Hepatocyte (in vitro differentiated cells): ENCODE measurements around the gene SESN3. TPM values are rescaled to one million over a fixed set of nuclear protein-coding genes. Genes with fewer than 3 reads are reported as not detected.

ENCODE experiments used
- DNase-seq: peaks from one replicate; pipeline ENCODE4 v3.0.0-alpha.2; 2016; ENCODE audit warnings: low spot score
- H2AFZ ChIP-seq: fragments of 200-600 bp; sonication (generic); 2 replicates; pipeline ENCODE4 v1.6.0; 2016; ENCODE audit warnings: antibody characterized with exemption, mild to moderate bottlenecking
- H3K27ac ChIP-seq: fragments of 200-600 bp; sonication (generic); 2 replicates; pipeline ENCODE4 v1.5.1; 2016; ENCODE audit warnings: mild to moderate bottlenecking
- H3K27me3 ChIP-seq: fragments of 200-600 bp; sonication (generic); 2 replicates; pipeline ENCODE4 v1.6.1; 2016
- H3K36me3 ChIP-seq: fragments of 200-600 bp; sonication (generic); replicated peaks from 2 replicates; pipeline ENCODE4 v1.5.1; 2016; ENCODE audit warnings: low read depth; ENCODE audit not compliant: insufficient read depth
- H3K4me1 ChIP-seq: fragments of 200-600 bp; sonication (generic); 2 replicates; pipeline ENCODE4 v1.5.1; 2016; ENCODE audit warnings: mild to moderate bottlenecking, moderate library complexity; ENCODE audit not compliant: insufficient read depth
- H3K4me2 ChIP-seq: fragments of 200-600 bp; sonication (generic); 2 replicates; pipeline ENCODE4 v1.6.0; 2016
- H3K4me3 ChIP-seq: fragments of 200-600 bp; sonication (generic); 2 replicates; pipeline ENCODE4 v1.5.1; 2016; ENCODE audit warnings: mild to moderate bottlenecking
- H3K79me2 ChIP-seq: fragments of 200-600 bp; sonication (generic); 2 replicates; pipeline ENCODE4 v1.6.0; 2017; ENCODE audit warnings: mild to moderate bottlenecking
- H3K9me2 ChIP-seq: fragments of 200-600 bp; sonication (generic); replicated peaks from 2 replicates; pipeline ENCODE4 v1.6.0; 2017; ENCODE audit warnings: mild to moderate bottlenecking; ENCODE audit not compliant: insufficient read depth
- H3K9me3 ChIP-seq: fragments of 200-600 bp; sonication (generic); 2 replicates; pipeline ENCODE4 v1.5.1; 2016; ENCODE audit warnings: low read depth, mild to moderate bottlenecking
- H4K20me1 ChIP-seq: fragments of 200-600 bp; sonication (generic); 2 replicates; pipeline ENCODE4 v1.6.0; 2016; ENCODE audit warnings: mild to moderate bottlenecking; ENCODE audit not compliant: insufficient read depth, poor library complexity, severe bottlenecking
- EZH2 ChIP-seq: fragments of 200-600 bp; sonication (generic); IDR thresholded peaks from 2 replicates; pipeline ENCODE4 v1.6.1; 2016; ENCODE audit warnings: antibody characterized with exemption, mild to moderate bottlenecking, borderline replicate concordance
- EZH2phosphoT487 ChIP-seq: fragments of 200-600 bp; sonication (generic); IDR thresholded peaks from one replicate; pipeline ENCODE4 v1.6.1; 2018; ENCODE audit warnings: antibody characterized with exemption, mild to moderate bottlenecking, low read depth, moderate library complexity; ENCODE audit not compliant: unreplicated experiment, severe bottlenecking
- WGBS: methylation state at CpG from one replicate; pipeline ENCODE4 v1.1.6; 2016; ENCODE audit warnings: low lambda C conversion rate; ENCODE audit errors: missing lambda C conversion rate; 5-methylcytosine and 5-hydroxymethylcytosine counted together
- polyA plus RNA-seq: library from polyadenylated mRNA; unstranded; fragments of >200 nt; fragmentation: Nextera tagmentation; extraction: Ambion mirVana; gene quantifications from 2 replicates; pipeline ENCODE4 v1.2.1, GENCODE V29; 2016
- total RNA-seq: library from RNA; depleted of rRNA; stranded (reverse); fragments of >200 nt; gene quantifications from 2 replicates; pipeline ENCODE4 v1.2.3, GENCODE V29; 2014
- TF ChIP-seq, protein P1 (sequence below): fragments of 200-600 bp; sonication (generic); IDR thresholded peaks from 2 replicates; pipeline ENCODE4 v1.5.1; 2016; ENCODE audit warnings: antibody characterized with exemption, mild to moderate bottlenecking; ENCODE audit not compliant: poor library complexity

The SESN3 gene
- total and polyA plus RNA-seq, 2 experiments from 2014 or later: 8.1 to 107 TPM

DNA sequence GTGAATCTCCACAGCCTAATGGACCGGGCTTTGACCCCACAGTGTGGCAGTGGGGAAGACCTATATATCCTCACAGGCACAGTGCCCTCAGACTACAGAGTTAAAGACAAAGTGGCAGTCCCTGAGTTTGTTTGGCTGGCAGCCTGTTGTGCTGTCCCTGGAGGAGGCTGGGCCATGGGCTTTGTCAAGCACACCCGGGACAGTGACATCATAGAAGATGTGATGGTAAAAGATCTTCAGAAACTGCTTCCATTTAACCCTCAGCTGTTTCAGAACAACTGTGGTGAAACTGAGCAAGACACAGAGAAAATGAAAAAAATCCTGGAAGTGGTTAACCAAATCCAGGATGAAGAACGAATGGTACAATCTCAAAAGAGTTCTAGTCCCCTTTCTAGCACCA, 102.4 kb downstream of the SESN3 start:
- no peaks in the 10 kb centered on the region for H4K20me1 ChIP-seq
- H3K27me3 ChIP-seq: no peaks in the 10 kb centered on the region
- H3K9me3 ChIP-seq: no peaks in the 10 kb centered on the region
- DNase-seq: no peak
- H3K79me2 ChIP-seq: no peaks in the 10 kb centered on the region
- 95% methylated on average over 3 of the region's 3 CpGs for WGBS
- H2AFZ ChIP-seq: no peak overlapping the region
- no peak overlapping the region for H3K4me2 ChIP-seq
- H3K27ac ChIP-seq: no peak overlapping the region
- TF ChIP-seq EZH2phosphoT487: no peak
- TF ChIP-seq, protein P1, sequence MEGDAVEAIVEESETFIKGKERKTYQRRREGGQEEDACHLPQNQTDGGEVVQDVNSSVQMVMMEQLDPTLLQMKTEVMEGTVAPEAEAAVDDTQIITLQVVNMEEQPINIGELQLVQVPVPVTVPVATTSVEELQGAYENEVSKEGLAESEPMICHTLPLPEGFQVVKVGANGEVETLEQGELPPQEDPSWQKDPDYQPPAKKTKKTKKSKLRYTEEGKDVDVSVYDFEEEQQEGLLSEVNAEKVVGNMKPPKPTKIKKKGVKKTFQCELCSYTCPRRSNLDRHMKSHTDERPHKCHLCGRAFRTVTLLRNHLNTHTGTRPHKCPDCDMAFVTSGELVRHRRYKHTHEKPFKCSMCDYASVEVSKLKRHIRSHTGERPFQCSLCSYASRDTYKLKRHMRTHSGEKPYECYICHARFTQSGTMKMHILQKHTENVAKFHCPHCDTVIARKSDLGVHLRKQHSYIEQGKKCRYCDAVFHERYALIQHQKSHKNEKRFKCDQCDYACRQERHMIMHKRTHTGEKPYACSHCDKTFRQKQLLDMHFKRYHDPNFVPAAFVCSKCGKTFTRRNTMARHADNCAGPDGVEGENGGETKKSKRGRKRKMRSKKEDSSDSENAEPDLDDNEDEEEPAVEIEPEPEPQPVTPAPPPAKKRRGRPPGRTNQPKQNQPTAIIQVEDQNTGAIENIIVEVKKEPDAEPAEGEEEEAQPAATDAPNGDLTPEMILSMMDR: no peak
- TF ChIP-seq EZH2: no peak
- H3K9me2 ChIP-seq: no peaks in the 10 kb centered on the region
- no peak overlapping the region for H3K4me3 ChIP-seq
- no peaks in the 10 kb centered on the region for H3K36me3 ChIP-seq
- no peaks in the 10 kb centered on the region for H3K4me1 ChIP-seq

- no peaks in the 10 kb centered on the region for H3K9me3 ChIP-seq
- no peaks in the 10 kb centered on the region for H3K36me3 ChIP-seq
- no peaks in the 10 kb centered on the region for H3K27me3 ChIP-seq
- DNase-seq: no peak
- 87% methylated on average over 3 of the region's 3 CpGs for WGBS
- H3K79me2 ChIP-seq: no peaks in the 10 kb centered on the region
- no peaks in the 10 kb centered on the region for H4K20me1 ChIP-seq
- H3K27ac ChIP-seq: no peak overlapping the region
- no peak overlapping the region for H3K4me2 ChIP-seq
- no peak overlapping the region for H2AFZ ChIP-seq
- H3K4me3 ChIP-seq: no peak overlapping the region
- H3K9me2 ChIP-seq: no peaks in the 10 kb centered on the region
- H3K4me1 ChIP-seq: no peaks in the 10 kb centered on the region
- TF ChIP-seq EZH2phosphoT487 (no peak), EZH2 (no peak)
- TF ChIP-seq, protein P1: no peak
These were observed 107.4 kb downstream of the SESN3 start for GRCh38 chr11:95123556-95123955.

GRCh38 chr11:95121698-95122097, 109.3 kb downstream of the SESN3 start:
- DNase-seq: no peak
- Histone ChIP-seq H3K4me2 (no peak overlapping the region), H3K27me3 (no peaks in the 10 kb centered on the region), H3K9me3 (no peaks in the 10 kb centered on the region), H2AFZ (no peak overlapping the region), H3K79me2 (peaks cover 4% of the 10 kb centered on the region), H3K27ac (no peak overlapping the region), H3K4me1 (no peaks in the 10 kb centered on the region), H3K36me3 (no peaks in the 10 kb centered on the region), H3K9me2 (no peaks in the 10 kb centered on the region), H4K20me1 (no peaks in the 10 kb centered on the region), H3K4me3 (no peak overlapping the region)
- WGBS: 66% methylated on average over 1 of the region's 1 CpG
- TF ChIP-seq EZH2phosphoT487: no peak

GRCh38 chr11:95119361-95120060, 111.5 kb downstream of the SESN3 start:
- no peaks in the 10 kb centered on the region for H3K36me3 ChIP-seq
- peaks cover 11% of the 10 kb centered on the region for H3K79me2 ChIP-seq
- H3K4me3 ChIP-seq: no peak overlapping the region
- TF ChIP-seq EZH2 (no peak), EZH2phosphoT487 (no peak)
- TF ChIP-seq, protein P1: no peak
- no peaks in the 10 kb centered on the region for H4K20me1 ChIP-seq
- no peaks in the 10 kb centered on the region for H3K9me3 ChIP-seq
- no peak overlapping the region for H3K27ac ChIP-seq
- H3K27me3 ChIP-seq: no peaks in the 10 kb centered on the region
- H3K4me2 ChIP-seq: no peak overlapping the region
- WGBS: 93% methylated on average over 2 of the region's 2 CpGs
- no peak for DNase-seq
- no peak overlapping the region for H2AFZ ChIP-seq
- no peaks in the 10 kb centered on the region for H3K9me2 ChIP-seq
- no peaks in the 10 kb centered on the region for H3K4me1 ChIP-seq
